PC-3 (cell line): ENCODE results near the gene LHFPL2. TPM values are rescaled to one million over a fixed set of nuclear protein-coding genes. Genes with fewer than 3 reads are reported as not detected.

Source experiments
- ATAC-seq: fragments of 200-7000 bp; cut with Tn5 transposase; 2 replicates; pipeline ENCODE4 v1.9.1; 2020; ENCODE audit warnings: mild to moderate bottlenecking, moderate library complexity
- BruUV-seq: library from RNA; stranded (reverse); fragments of 400-500 nt; replicated peaks from 2 replicates; lab custom pipeline; 2021; lab: Mats Ljungman, UMichigan
- CTCF ChIA-PET: fragments of 300-600 bp; sonication (Branson Sonifier 250); formaldehyde crosslinking; loops from one replicate; lab custom pipeline; 2022; ENCODE audit warnings: antibody characterized with exemption; lab: Charles Lee
- POLR2A ChIA-PET: fragments of 300-600 bp; sonication (Branson Sonifier 250); formaldehyde crosslinking; loops from one replicate; lab custom pipeline; 2022; ENCODE audit warnings: antibody characterized with exemption; ENCODE audit not compliant: unreplicated experiment; lab: Charles Lee
- DNase-seq: peaks from one replicate; pipeline ENCODE4 v3.0.0-alpha.2; 2015
- H2AFZ ChIP-seq: fragments of 300-600 bp; sonication (generic); 2 replicates; pipeline ENCODE4 v1.6.0; 2016; ENCODE audit warnings: antibody characterized with exemption, low read length
- H3F3A ChIP-seq: fragments of 300-600 bp; sonication (generic); one replicate; pipeline ENCODE4 v1.6.0; 2017; ENCODE audit warnings: antibody characterized with exemption, low read length, control low read depth, mild to moderate bottlenecking; ENCODE audit not compliant: unreplicated experiment
- H3K27ac ChIP-seq: fragments of 300-600 bp; sonication (generic); 2 replicates; pipeline ENCODE4 v1.5.1; 2016; ENCODE audit warnings: mild to moderate bottlenecking, low read length
- H3K27me3 ChIP-seq: fragments of 300-600 bp; sonication (generic); 2 replicates; pipeline ENCODE4 v1.6.1; 2016; ENCODE audit warnings: low read length, mixed read lengths
- H3K36me3 ChIP-seq: fragments of 300-600 bp; sonication (generic); 2 replicates; pipeline ENCODE4 v1.6.1; 2016; ENCODE audit warnings: low read depth, mixed run types, low read length, mixed read lengths
- H3K4me1 ChIP-seq: fragments of 300-600 bp; sonication (generic); 2 replicates; pipeline ENCODE4 v1.5.1; 2016; ENCODE audit warnings: low read length; ENCODE audit not compliant: insufficient read depth
- H3K4me2 ChIP-seq: fragments of 300-600 bp; sonication (generic); 2 replicates; pipeline ENCODE4 v1.6.0; 2016; ENCODE audit warnings: low read length
- H3K4me3 ChIP-seq: fragments of 300-600 bp; sonication (generic); 2 replicates; pipeline ENCODE4 v1.5.1; 2016; ENCODE audit warnings: mild to moderate bottlenecking, low read length, mixed read lengths
- H3K79me2 ChIP-seq: fragments of 300-600 bp; sonication (generic); 2 replicates; pipeline ENCODE4 v1.6.1; 2017; ENCODE audit warnings: low read length, mixed read lengths
- H3K9ac ChIP-seq: fragments of 300-600 bp; sonication (generic); 2 replicates; pipeline ENCODE4 v1.6.0; 2016; ENCODE audit warnings: mild to moderate bottlenecking, low read length
- H3K9me2 ChIP-seq: fragments of 300-600 bp; sonication (generic); replicated peaks from 2 replicates; pipeline ENCODE4 v1.6.1; 2016; ENCODE audit warnings: mixed run types, low read length, mixed read lengths
- H3K9me3 ChIP-seq: fragments of 300-600 bp; sonication (generic); 2 replicates; pipeline ENCODE4 v1.6.1; 2016; ENCODE audit warnings: low read length, mixed read lengths
- H4K20me1 ChIP-seq: fragments of 300-600 bp; sonication (generic); 2 replicates; pipeline ENCODE4 v1.6.1; 2016; ENCODE audit warnings: low read length, mixed read lengths
- CTCF ChIP-seq: fragments of 300-600 bp; sonication (generic); conservative IDR thresholded peaks from 2 replicates; pipeline ENCODE4 v1.5.1; 2017; ENCODE audit warnings: antibody characterized with exemption, low read depth, mild to moderate bottlenecking, low read length
- EZH2 ChIP-seq: fragments of 300-600 bp; sonication (generic); IDR thresholded peaks from one replicate; pipeline ENCODE4 v1.6.1; 2017; ENCODE audit warnings: antibody characterized with exemption, mild to moderate bottlenecking, low read length; ENCODE audit not compliant: unreplicated experiment
- EZH2phosphoT487 ChIP-seq: fragments of 300-600 bp; sonication (generic); IDR thresholded peaks from 2 replicates; pipeline ENCODE4 v1.6.1; 2018; ENCODE audit warnings: mild to moderate bottlenecking, antibody characterized with exemption, low read length, borderline replicate concordance
- intact Hi-C: fragments of 100-400 bp; cut with micrococcal nuclease; formaldehyde crosslinking; loops from 2 replicates; pipeline ENCODE4 v1.9.0; 2023
- total RNA-seq: library from RNA; depleted of rRNA; stranded (reverse); fragments of >200 nt; gene quantifications from 2 replicates; pipeline ENCODE4 v1.2.3, GENCODE V29; 2014

Gene LHFPL2
- total RNA-seq, 1 experiment from 2014 or later, result 21.7 TPM

- Histone ChIP-seq H3K27ac (peak overlapping the region; percentile 40), H3F3A (no peaks in the 10 kb centered on the region), H4K20me1 (peaks cover 2% of the 10 kb centered on the region; the same call in 1 of the 2 replicates), H3K4me2 (peak overlapping the region; percentile 20; the same call in 1 of the 2 replicates), H3K79me2 (peaks cover 90% of the 10 kb centered on the region), H3K4me3 (no peak overlapping the region), H3K9me3 (no peaks in the 10 kb centered on the region), H3K9ac (no peak overlapping the region), H2AFZ (no peak overlapping the region), H3K27me3 (no peaks in the 10 kb centered on the region), H3K9me2 (no peaks in the 10 kb centered on the region), H3K4me1 (peaks cover 53% of the 10 kb centered on the region), H3K36me3 (0 out of 2 replicates have a peak, but pooled peaks cover 4% of the 10 kb centered on the region)
- no peak for TF ChIP-seq EZH2
- TF ChIP-seq CTCF, result no peak
- no TSS peak for BruUV-seq
- ATAC-seq (peak; percentile 51), DNase-seq (peak; percentile 29)
- POLR2A ChIA-PET, result no interaction called here
- intact Hi-C loops, result loop anchor here (10.0 kb wide), 1 partner anchor 244 kb away; no protein-coding TSS in a partner anchor
- CTCF ChIA-PET, result no interaction called here
Measured at GRCh38 chr5:78640662-78641474, 7.7 kb downstream of the LHFPL2 start.

- H3F3A ChIP-seq, result no peaks in the 10 kb centered on the region
- intact Hi-C loops, result loop anchor here (10.0 kb wide), 1 partner anchor 245 kb away; no protein-coding TSS in a partner anchor
- DNase-seq, result no peak
- no peak overlapping the region for H3K9ac ChIP-seq
- peak overlapping the region; percentile 87 for H3K27ac ChIP-seq
- peaks cover 89% of the 10 kb centered on the region for H3K79me2 ChIP-seq
- ATAC-seq, result no peak
- H3K9me2 ChIP-seq, result no peaks in the 10 kb centered on the region
- H3K27me3 ChIP-seq, result no peaks in the 10 kb centered on the region
- H3K4me1 ChIP-seq, result peaks cover 46% of the 10 kb centered on the region
- H3K4me2 ChIP-seq, result no peak overlapping the region
- H3K9me3 ChIP-seq, result no peaks in the 10 kb centered on the region
- ChIA-PET POLR2A (no interaction called here), CTCF (no interaction called here)
- no peaks in the 10 kb centered on the region; the same call in 1 of the 2 replicates for H4K20me1 ChIP-seq
- H3K4me3 ChIP-seq, result no peak overlapping the region
- 0 out of 2 replicates have a peak, but pooled peaks cover 3% of the 10 kb centered on the region for H3K36me3 ChIP-seq
- no peak for TF ChIP-seq EZH2
- no peak for TF ChIP-seq CTCF
- no peak for TF ChIP-seq EZH2phosphoT487
- H2AFZ ChIP-seq, result no peak overlapping the region
- BruUV-seq, result no TSS peak
Measured at GRCh38 chr5:78639791-78640190, 8.8 kb downstream of the LHFPL2 start.
